Tracheal epithelial cell (primary cell): Measurements from ENCODE around the gene TM9SF1. TPM values are rescaled to one million over a fixed set of nuclear protein-coding genes. Genes with fewer than 3 reads are reported as not detected.

ENCODE experiments used
- total RNA-seq: library from RNA; depleted of rRNA; stranded (reverse); fragments of >200 nt; gene quantifications from 2 replicates; pipeline ENCODE4 v1.2.1, GENCODE V29; 2014

Gene TM9SF1
- total RNA-seq, 1 donor from 2014 or later = 79.9 TPM

Other genes with a start within 250 kb of the TM9SF1 start
- 26.0 and 29.6 TPM in 2 replicates for gene DHRS4, start 241.7 kb downstream of the TM9SF1 start, total RNA-seq
- 11.5 and 12.0 TPM in 2 replicates for gene DHRS4L2, start 206.5 kb downstream of the TM9SF1 start, total RNA-seq
- under 0.01 and 0.24 TPM in 2 replicates for gene CARMIL3, start 143.4 kb downstream of the TM9SF1 start, total RNA-seq
- not detected in 2 replicates for gene CPNE6, start 123.9 kb downstream of the TM9SF1 start, total RNA-seq
- gene PCK2, start 101.1 kb downstream of the TM9SF1 start, total RNA-seq = 57.1 and 93.8 TPM in 2 replicates
- 70.1 and 80.1 TPM in 2 replicates for gene DCAF11, start 80.7 kb downstream of the TM9SF1 start, total RNA-seq
- 0.96 and 1.9 TPM in 2 replicates for gene NRL, start 80.5 kb downstream of the TM9SF1 start, total RNA-seq
- under 0.01 and 0.24 TPM in 2 replicates for gene FITM1, start 64.8 kb downstream of the TM9SF1 start, total RNA-seq
- 92.9 and 152 TPM in 2 replicates for gene PSME1, start 59.2 kb downstream of the TM9SF1 start, total RNA-seq
- 11.7 and 12.8 TPM in 2 replicates for gene EMC9, start 53.9 kb downstream of the TM9SF1 start, total RNA-seq
- gene PSME2, start 48.8 kb downstream of the TM9SF1 start, total RNA-seq = 33.7 and 78.8 TPM in 2 replicates
- gene RNF31, start 47.9 kb downstream of the TM9SF1 start, total RNA-seq = 23.9 and 49.0 TPM in 2 replicates
- 16.8 and 62.9 TPM in 2 replicates for gene IRF9, start 34.2 kb downstream of the TM9SF1 start, total RNA-seq
- gene REC8, start 23.4 kb downstream of the TM9SF1 start, total RNA-seq = 1.7 and 6.0 TPM in 2 replicates
- gene IPO4, start 6.6 kb downstream of the TM9SF1 start, total RNA-seq = 45.6 and 64.3 TPM in 2 replicates
- not detected in 2 replicates for gene TSSK4, start 10.3 kb upstream of the TM9SF1 start, total RNA-seq
- gene CHMP4A, start 18.0 kb upstream of the TM9SF1 start, total RNA-seq = 32.8 and 40.7 TPM in 2 replicates
- gene MDP1, start 20.6 kb upstream of the TM9SF1 start, total RNA-seq = 10.8 and 14.7 TPM in 2 replicates
- 91.6 and 113 TPM in 2 replicates for gene NEDD8, start 36.9 kb upstream of the TM9SF1 start, total RNA-seq
- 95.1 and 97.1 TPM in 2 replicates for gene GMPR2, start 37.5 kb upstream of the TM9SF1 start, total RNA-seq
- 53.1 and 287 TPM in 2 replicates for gene TINF2, start 47.2 kb upstream of the TM9SF1 start, total RNA-seq
- 69.1 and 167 TPM in 2 replicates for gene TGM1, start 67.7 kb upstream of the TM9SF1 start, total RNA-seq
- 53.9 and 65.1 TPM in 2 replicates for gene RABGGTA, start 76.2 kb upstream of the TM9SF1 start, total RNA-seq
- gene DHRS1, start 104.3 kb upstream of the TM9SF1 start, total RNA-seq = 23.0 and 29.4 TPM in 2 replicates
- 26.6 and 41.4 TPM in 2 replicates for gene NOP9, start 104.4 kb upstream of the TM9SF1 start, total RNA-seq
- gene CIDEB, start 112.5 kb upstream of the TM9SF1 start, total RNA-seq = 1.4 and 6.0 TPM in 2 replicates
- 30.3 and 32.5 TPM in 2 replicates for gene LTB4R2, start 114.7 kb upstream of the TM9SF1 start, total RNA-seq
- 13.5 and 13.6 TPM in 2 replicates for gene LTB4R, start 116.1 kb upstream of the TM9SF1 start, total RNA-seq
- gene ADCY4, start 139.6 kb upstream of the TM9SF1 start, total RNA-seq = 1.7 TPM in 1 of 2 replicates, not detected in the other
- 2.1 and 5.1 TPM in 2 replicates for gene RIPK3, start 144.6 kb upstream of the TM9SF1 start, total RNA-seq
- 10.6 and 17.3 TPM in 2 replicates for gene NFATC4, start 172.7 kb upstream of the TM9SF1 start, total RNA-seq
- gene NYNRIN, start 203.6 kb upstream of the TM9SF1 start, total RNA-seq = 7.0 and 8.4 TPM in 2 replicates
- gene CBLN3, start 234.2 kb upstream of the TM9SF1 start, total RNA-seq = 0.64 and 0.96 TPM in 2 replicates
- 95.7 and 155 TPM in 2 replicates for gene KHNYN, start 234.5 kb upstream of the TM9SF1 start, total RNA-seq
- gene SDR39U1, start 247.3 kb upstream of the TM9SF1 start, total RNA-seq = 4.5 and 5.1 TPM in 2 replicates